Prostate gland (tissue), 2 donors: ENCODE measurements around the gene XPOT.

Experiments used
- CTCF ChIP-seq, 4 experiments: fragments of 200-600 bp in 2 of 4; fragments of 450-650 bp in 2 of 4; sonication (generic) in 2 of 4; IDR thresholded peaks; 1 replicate in 3 of 4; 2 replicates in 1 of 4; pipeline ENCODE4 v1.5.1; 2016 to 2019; ENCODE audit warnings: antibody characterized with exemption in 4 of 4, mild to moderate bottlenecking in 2 of 4, moderate library complexity in 2 of 4
- POLR2A ChIP-seq: fragments of 450-650 bp; IDR thresholded peaks from one replicate; pipeline ENCODE4 v1.6.1; 2016; ENCODE audit warnings: antibody characterized with exemption, mild to moderate bottlenecking
- POLR2AphosphoS5 ChIP-seq: sonication (generic); formaldehyde crosslinking; IDR thresholded peaks from one replicate; pipeline ENCODE4 v1.6.1; 2017; ENCODE audit warnings: antibody characterized with exemption

- TF ChIP-seq CTCF (IDR thresholded peaks at IDR 0.05) (no peak), POLR2A (no peak), POLR2AphosphoS5 (no peak)
These were observed 53.7 kb downstream of the XPOT start for GRCh38 chr12:64457923-64458322.
